Measurements from ENCODE around the gene CHAT. TPM values are rescaled to one million over a fixed set of nuclear protein-coding genes. Genes with fewer than 3 reads are reported as not detected.

The CHAT gene
- total RNA-seq, 1 experiment from 2014 or later = not detected

DNA sequence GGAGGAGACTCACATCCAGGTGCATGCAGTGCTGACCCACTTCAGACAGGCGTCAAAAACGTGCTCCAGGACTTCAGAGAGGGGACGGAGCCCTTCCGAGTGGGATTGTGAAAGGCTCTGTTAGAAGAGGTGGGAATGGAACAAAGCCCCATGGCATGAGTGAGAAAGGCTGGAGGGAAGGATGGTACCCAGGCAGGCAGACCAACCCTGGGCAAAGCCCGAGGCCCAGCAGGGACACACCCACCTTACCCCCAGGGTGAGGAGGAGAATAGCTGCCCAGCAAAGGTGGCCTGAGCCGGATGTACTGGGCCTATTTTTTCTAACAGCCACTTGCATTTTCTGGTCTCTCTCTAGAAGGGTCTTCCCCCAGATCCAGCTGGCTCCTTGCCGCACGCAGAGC is 14.8 kb downstream of the CHAT start:
- H3K79me1 ChIP-seq (ENCODE audit: insufficient read depth, low read depth, low read length, poor library complexity, severe bottlenecking) = no peaks in the 10 kb centered on the region

More for the DNA sequence above, 14.8 kb downstream of the CHAT start:
- no CpG with 5 or more reads among the region's 8 CpGs for WGBS (ENCODE audit: extremely low coverage, insufficient read length, low lambda C conversion rate)
- Histone ChIP-seq H2BK20ac (ENCODE audit: low read depth, low read length, poor library complexity, severe bottlenecking) (no peak overlapping the region), H3K9me3 (ENCODE audit: control insufficient read depth, low read depth, low read length) (no peaks in the 10 kb centered on the region), H2BK120ac (ENCODE audit: low read depth, low read length, poor library complexity, severe bottlenecking) (no peak overlapping the region), H2BK5ac (ENCODE audit: insufficient read length, low read length) (no peak overlapping the region), H4K5ac (ENCODE audit: insufficient read length, low read depth, low read length) (no peak overlapping the region), H2BK12ac (ENCODE audit: insufficient read length, low read depth, low read length) (no peak overlapping the region), H3K4me2 (ENCODE audit: insufficient read depth, insufficient read length, low read length) (no peak overlapping the region), H3K79me2 (ENCODE audit: insufficient read depth, low read length) (no peaks in the 10 kb centered on the region), H2AFZ (ENCODE audit: low read length) (no peak overlapping the region), H3K23me2 (ENCODE audit: insufficient read length, low read depth, low read length, poor library complexity, severe bottlenecking) (no peaks in the 10 kb centered on the region), H3K27me3 (ENCODE audit: insufficient read depth, low read length) (no peaks in the 10 kb centered on the region), H4K20me1 (ENCODE audit: control insufficient read depth, insufficient read depth, insufficient read length) (no peaks in the 10 kb centered on the region), H3K27ac (ENCODE audit: insufficient read length, low read depth, low read length) (no peak overlapping the region), H2BK15ac (ENCODE audit: low read depth, low read length) (no peak overlapping the region), H3K9ac (ENCODE audit: extremely low read depth, insufficient read length, low read length) (no peak overlapping the region), H4K8ac (replicated peaks; ENCODE audit: insufficient read length, low read depth, low read length) (no peak overlapping the region), H4K91ac (ENCODE audit: insufficient read length, low read depth, low read length) (no peak overlapping the region), H3K4me1 (ENCODE audit: insufficient read depth, low read length) (no peaks in the 10 kb centered on the region), H2AK5ac (ENCODE audit: insufficient read length, low read length) (no peak overlapping the region), H3K18ac (ENCODE audit: insufficient read length, low read depth, low read length) (no peak overlapping the region), H3K4ac (ENCODE audit: low read depth, low read length) (no peak overlapping the region), H3K56ac (ENCODE audit: insufficient read length, low read depth, low read length) (no peak overlapping the region), H3K23ac (ENCODE audit: insufficient read length, low read depth, low read length) (no peak overlapping the region), H3K14ac (ENCODE audit: insufficient read depth, low read length) (no peak overlapping the region), H3T11ph (ENCODE audit: low read length) (no peak overlapping the region)
- Mint-ChIP-seq H3K36me3 (ENCODE audit: insufficient read depth in 1 of 3, low read depth in 3 of 3) (no peaks in the 10 kb centered on the region), H3K27ac (no peak overlapping the region), H3K4me1 (no peaks in the 10 kb centered on the region), H3K9me3 (no peaks in the 10 kb centered on the region), H3K27me3 (ENCODE audit: low read depth) (peaks cover 24% of the 10 kb centered on the region), H3K4me3 (no peak overlapping the region)
- no peak for DNase-seq
- TF ChIP-seq, protein P1, sequence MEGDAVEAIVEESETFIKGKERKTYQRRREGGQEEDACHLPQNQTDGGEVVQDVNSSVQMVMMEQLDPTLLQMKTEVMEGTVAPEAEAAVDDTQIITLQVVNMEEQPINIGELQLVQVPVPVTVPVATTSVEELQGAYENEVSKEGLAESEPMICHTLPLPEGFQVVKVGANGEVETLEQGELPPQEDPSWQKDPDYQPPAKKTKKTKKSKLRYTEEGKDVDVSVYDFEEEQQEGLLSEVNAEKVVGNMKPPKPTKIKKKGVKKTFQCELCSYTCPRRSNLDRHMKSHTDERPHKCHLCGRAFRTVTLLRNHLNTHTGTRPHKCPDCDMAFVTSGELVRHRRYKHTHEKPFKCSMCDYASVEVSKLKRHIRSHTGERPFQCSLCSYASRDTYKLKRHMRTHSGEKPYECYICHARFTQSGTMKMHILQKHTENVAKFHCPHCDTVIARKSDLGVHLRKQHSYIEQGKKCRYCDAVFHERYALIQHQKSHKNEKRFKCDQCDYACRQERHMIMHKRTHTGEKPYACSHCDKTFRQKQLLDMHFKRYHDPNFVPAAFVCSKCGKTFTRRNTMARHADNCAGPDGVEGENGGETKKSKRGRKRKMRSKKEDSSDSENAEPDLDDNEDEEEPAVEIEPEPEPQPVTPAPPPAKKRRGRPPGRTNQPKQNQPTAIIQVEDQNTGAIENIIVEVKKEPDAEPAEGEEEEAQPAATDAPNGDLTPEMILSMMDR (conservative IDR thresholded peaks at IDR 0.05) = no peak
